K562 (cell line): ENCODE measurements around the gene ICAM1. TPM values are rescaled to one million over a fixed set of nuclear protein-coding genes. Genes with fewer than 3 reads are reported as not detected.

Experiments used
- ATAC-seq: fragments of 200-7000 bp; cut with Tn5 transposase; 3 replicates; pipeline ENCODE4 v1.9.1; 2020; ENCODE audit warnings: moderate library complexity
- BruUV-seq: library from RNA; stranded (reverse); fragments of 400-500 nt; replicated peaks from 2 replicates; lab custom pipeline; 2021; lab: Mats Ljungman, UMichigan
- CTCF ChIA-PET: fragments of 300-600 bp; formaldehyde crosslinking; extraction: SDS; loops from one replicate; lab custom pipeline; 2021; ENCODE audit warnings: low intra/inter-chr PET ratio; lab: Yijun Ruan, JAX
- POLR2A ChIA-PET: fragments of 300-600, 350-650 bp; sonication (Branson Sonifier 250); formaldehyde crosslinking; extraction: SDS; loops from one replicate; lab custom pipeline; 2021; ENCODE audit warnings: antibody characterized with exemption, inconsistent platforms; lab: Yijun Ruan, JAX
- DNase-seq, 4 experiments: peaks; one replicate each; pipeline versions ENCODE4 v3.0.0 to v3.0.0-alpha.2; 2011 to 2018; ENCODE audit warnings: low spot score in 3 of 4, mixed read lengths in 3 of 4; ENCODE audit errors: extremely low read depth in 1 of 4
- FAIRE-seq: peaks from 2 replicates; lab custom pipeline; 2011; peaks lifted over from hg19 to GRCh38; lab: Jason Lieb, UNC
- H2AFZ ChIP-seq: 2 replicates; pipeline ENCODE4 v1.6.0; 2011; ENCODE audit warnings: low read depth, low read length, control low read depth, inconsistent platforms
- H3K27ac ChIP-seq: fragments of 200-600 bp; 3 replicates; pipeline ENCODE4 v1.8.0; 2011; ENCODE audit warnings: low read depth, mild to moderate bottlenecking, control low read depth, inconsistent platforms, low read length, moderate library complexity, mixed read lengths; ENCODE audit errors: extremely low read depth
- H3K27me3 ChIP-seq, 2 experiments: fragments of 300-600 bp in 1 of 2; 2 replicates in 1 of 2; 3 replicates in 1 of 2; pipeline versions ENCODE4 v1.6.0 to v1.8.0; 2011; ENCODE audit warnings: inconsistent platforms in 2 of 2, low read length in 2 of 2, mild to moderate bottlenecking in 1 of 2, mixed read lengths in 1 of 2, moderate library complexity in 1 of 2; ENCODE audit not compliant: control insufficient read depth in 2 of 2, insufficient read depth in 2 of 2
- H3K36me3 ChIP-seq: fragments of 300-600 bp; 3 replicates; pipeline ENCODE4 v1.8.0; 2011; ENCODE audit warnings: mild to moderate bottlenecking, low read length, inconsistent platforms; ENCODE audit not compliant: control insufficient read depth, insufficient read depth
- H3K4me1 ChIP-seq, 2 experiments: fragments of 200-600 bp in 1 of 2; replicated peaks in 1 of 2; 2 replicates in 1 of 2; 3 replicates in 1 of 2; pipeline versions ENCODE4 v1.5.1 to v1.8.0; 2011; ENCODE audit warnings: inconsistent platforms in 2 of 2, low read length in 2 of 2, mild to moderate bottlenecking in 1 of 2, mixed read lengths in 1 of 2, moderate library complexity in 1 of 2; ENCODE audit not compliant: control insufficient read depth in 2 of 2, insufficient read depth in 2 of 2
- H3K4me2 ChIP-seq: 2 replicates; pipeline ENCODE4 v1.6.1; 2011; ENCODE audit warnings: low read length, control low read depth, inconsistent platforms, mixed read lengths; ENCODE audit not compliant: insufficient read depth
- H3K4me3 ChIP-seq: fragments of 200-600 bp; sonication (generic), shearing (Covaris generic); 2 replicates; pipeline ENCODE4 v1.5.1; 2016; ENCODE audit warnings: control low read depth, inconsistent platforms
- H3K79me2 ChIP-seq: fragments of 200-600 bp; 3 replicates; pipeline ENCODE4 v1.8.0; 2011; ENCODE audit warnings: low read length, inconsistent platforms; ENCODE audit not compliant: control insufficient read depth, insufficient read depth
- H3K9ac ChIP-seq, 2 experiments: 2 replicates each; pipeline versions ENCODE4 v1.6.0 to v1.6.1; 2011; ENCODE audit warnings: low read depth in 2 of 2, low read length in 2 of 2, control low read depth in 1 of 2, inconsistent platforms in 1 of 2, mild to moderate bottlenecking in 1 of 2, mixed read lengths in 1 of 2; ENCODE audit not compliant: insufficient read depth in 1 of 2
- H3K9me1 ChIP-seq: one replicate; pipeline ENCODE4 v1.6.0; 2011; ENCODE audit warnings: inconsistent platforms, mild to moderate bottlenecking, low read length, moderate library complexity; ENCODE audit not compliant: control insufficient read depth, insufficient read depth
- H3K9me3 ChIP-seq: replicated peaks from 2 replicates; pipeline ENCODE4 v1.5.1; 2011; ENCODE audit warnings: low read depth, low read length, inconsistent platforms; ENCODE audit not compliant: control insufficient read depth, insufficient read depth
- H4K20me1 ChIP-seq: replicated peaks from 2 replicates; pipeline ENCODE4 v1.6.1; 2011; ENCODE audit warnings: low read length, inconsistent platforms, mixed read lengths; ENCODE audit not compliant: control insufficient read depth, insufficient read depth
- FIP1L1 ChIP-seq: fragments of 200-400 bp; formaldehyde crosslinking; IDR thresholded peaks from 2 replicates; pipeline ENCODE4 v1.6.1; 2018; ENCODE audit warnings: mild to moderate bottlenecking, low read depth, low read length; ENCODE audit not compliant: poor library complexity, severe bottlenecking
- IFI16 ChIP-seq: fragments of 250-450 bp; sonication (Bioruptor Pico); IDR thresholded peaks from 2 replicates; pipeline ENCODE4 v2.1.2; 2022; ENCODE audit warnings: mild to moderate bottlenecking, inconsistent platforms
- MYBL2 ChIP-seq, 2 experiments: fragments of 450-650 bp in 1 of 2; sonication (generic) in 1 of 2; formaldehyde crosslinking in 1 of 2; IDR thresholded peaks; 2 replicates each; pipeline versions ENCODE4 v1.6.1 to v1.8.1; 2017 to 2022; ENCODE audit warnings: borderline replicate concordance in 1 of 2, inconsistent platforms in 1 of 2, low read depth in 1 of 2, mild to moderate bottlenecking in 1 of 2, missing genetic modification reagents in 1 of 2, moderate library complexity in 1 of 2
- NR2C1 ChIP-seq, 2 experiments: fragments of 450-650 bp; IDR thresholded peaks; 2 replicates each; pipeline ENCODE4 v1.6.1; 2017; ENCODE audit warnings: mild to moderate bottlenecking in 2 of 2, antibody characterized with exemption in 1 of 2, inconsistent platforms in 1 of 2, missing compliant biosample characterization in 1 of 2, missing genetic modification characterization in 1 of 2
- PRPF4 ChIP-seq: fragments of 200-400 bp; formaldehyde crosslinking; IDR thresholded peaks from one replicate; pipeline ENCODE4 v1.6.1; 2017; ENCODE audit warnings: low read length, low read depth, mild to moderate bottlenecking; ENCODE audit not compliant: insufficient read depth, poor library complexity, severe bottlenecking
- SMAD4 ChIP-seq: fragments of 250-450 bp; sonication (Bioruptor Pico); conservative IDR thresholded peaks from 2 replicates; pipeline ENCODE4 v1.8.0; 2021; ENCODE audit warnings: inconsistent platforms, mild to moderate bottlenecking, moderate library complexity
- SMARCC2 ChIP-seq: fragments of 450-650 bp; IDR thresholded peaks from 2 replicates; pipeline ENCODE4 v1.6.1; 2017; ENCODE audit warnings: antibody characterized with exemption, moderate library complexity, mild to moderate bottlenecking, low read depth
- TCFL5 ChIP-seq: fragments of 250-450 bp; sonication (Bioruptor Pico); conservative IDR thresholded peaks from 2 replicates; pipeline ENCODE4 v1.6.1; 2021; ENCODE audit warnings: mild to moderate bottlenecking, moderate library complexity, matching md5 sums
- YBX1 ChIP-seq: fragments of 450-650 bp; IDR thresholded peaks from 2 replicates; pipeline ENCODE4 v1.7.1; 2016; ENCODE audit warnings: mild to moderate bottlenecking
- ZBTB17 ChIP-seq: fragments of 450-650 bp; formaldehyde crosslinking; IDR thresholded peaks from 2 replicates; pipeline ENCODE4 v1.4.0; 2020; ENCODE audit warnings: mild to moderate bottlenecking
- WGBS: fragments of 100-300 bp; shearing (Covaris generic); methylation state at CpG from one replicate; pipeline ENCODE4 v1.1.6; 2016; ENCODE audit warnings: low coverage, mixed read lengths; ENCODE audit not compliant: insufficient coverage; ENCODE audit errors: missing lambda C conversion rate; 5-methylcytosine and 5-hydroxymethylcytosine counted together
- in situ Hi-C: fragments of 300-500 bp; cut with MboI; formaldehyde crosslinking; loops from 4 replicates; pipeline ENCODE4 v1.15.0; 2018; ENCODE audit warnings: inconsistent platforms, mixed read lengths
- intact Hi-C: fragments of 100-400 bp; cut with micrococcal nuclease; formaldehyde crosslinking; loops from 2 replicates; pipeline ENCODE4 v1.14.2; 2022
- polyA plus RNA-seq, 8 experiments: library from polyadenylated mRNA; depleted of rRNA in 4 of 8; stranded (reverse) in 5 of 8; unstranded in 3 of 8; fragments of >200 nt; fragmentation: Nextera tagmentation in 2 of 8; fragmentation: Illumina TruSeq in 1 of 8; extraction: Ambion mirVana in 2 of 8; extraction: Trizol in 1 of 8; gene quantifications; 2 replicates each; pipeline versions ENCODE4 v1.2.1 to v1.2.3, GENCODE V29; 2011 to 2014; ENCODE audit warnings: inconsistent platforms in 1 of 8, missing spikeins in 1 of 8
- total RNA-seq, 7 experiments: library from RNA; depleted of rRNA in 6 of 7; stranded (reverse); fragments of >200 nt in 6 of 7; fragmentation: Illumina TruSeq in 2 of 7; extraction: Trizol in 2 of 7; gene quantifications; 2 replicates each; pipeline versions ENCODE4 v1.2.1 to v1.2.3, GENCODE V29; 2011 to 2021; ENCODE audit warnings: low replicate concordance in 1 of 7
- TF ChIP-seq, protein P1 (sequence below): sonication (generic); IDR thresholded peaks from 2 replicates; pipeline ENCODE4 v1.6.1; 2016
- TF ChIP-seq, protein P2 (sequence below): sonication (generic); formaldehyde crosslinking; IDR thresholded peaks from 2 replicates; pipeline ENCODE4 v1.4.0; 2020; ENCODE audit warnings: mild to moderate bottlenecking, missing genetic modification reagents
- TF ChIP-seq, protein P3 (sequence below): fragments of 450-650 bp; formaldehyde crosslinking; IDR thresholded peaks from 2 replicates; pipeline ENCODE4 v1.4.0; 2020; ENCODE audit warnings: mild to moderate bottlenecking
- TF ChIP-seq, protein P4 (sequence below): sonication (generic); formaldehyde crosslinking; IDR thresholded peaks from 2 replicates; pipeline ENCODE4 v1.9.0; 2022; ENCODE audit warnings: mild to moderate bottlenecking, missing genetic modification reagents

The ICAM1 gene
- total and polyA plus RNA-seq, 9 of the 15 experiments (the other 6 are each of a cell fraction or from before 2014, with no cell fraction given): 2.3 to 24.4 (median 13.4) TPM

DNA sequence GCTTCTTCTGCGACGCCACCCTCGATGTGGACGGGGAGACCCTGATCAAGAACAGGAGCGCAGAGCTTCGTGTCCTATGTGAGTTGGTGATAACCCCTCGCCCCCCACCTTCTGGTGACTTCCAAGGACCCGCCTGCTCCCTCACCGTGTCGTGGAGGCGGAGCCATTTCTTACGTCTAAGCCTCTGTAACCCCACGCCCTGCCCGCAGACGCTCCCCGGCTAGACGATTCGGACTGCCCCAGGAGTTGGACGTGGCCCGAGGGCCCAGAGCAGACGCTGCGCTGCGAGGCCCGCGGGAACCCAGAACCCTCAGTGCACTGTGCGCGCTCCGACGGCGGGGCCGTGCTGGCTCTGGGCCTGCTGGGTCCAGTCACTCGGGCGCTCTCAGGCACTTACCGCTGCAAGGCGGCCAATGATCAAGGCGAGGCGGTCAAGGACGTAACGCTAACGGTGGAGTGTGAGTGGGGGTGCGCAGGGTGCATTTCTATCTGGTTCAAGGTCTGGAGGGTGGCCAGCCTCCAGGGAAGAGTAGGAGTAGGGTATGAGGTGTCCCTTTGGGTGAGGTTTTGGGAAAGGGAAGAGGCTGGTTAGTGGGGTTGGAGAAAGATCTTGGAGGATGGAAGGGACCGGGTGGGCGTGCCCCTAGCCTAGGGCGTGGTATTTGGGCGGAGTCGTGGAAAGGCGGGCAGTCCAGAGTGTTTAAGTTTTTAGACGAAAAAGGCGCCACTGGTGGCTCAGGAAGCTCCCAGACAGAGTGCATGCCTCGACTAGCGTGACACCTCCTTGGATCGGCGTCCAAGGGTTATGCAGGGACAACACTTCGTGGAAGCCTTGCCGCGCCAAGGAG lies 22.1 kb downstream of the ICAM1 start:
- Histone ChIP-seq H3K27ac (peak overlapping the region; percentile 74), H3K4me3 (peak overlapping the region; percentile 79), H4K20me1 (no peaks in the 10 kb centered on the region; the same call in 1 of the 2 replicates), H3K27me3 (no peaks in the 10 kb centered on the region), H3K4me1 (peaks cover 12 to 81% of the 10 kb centered on the region in 2 experiments; a peak in 4 of 5 replicates), H3K9me1 (no peaks in the 10 kb centered on the region), H3K4me2 (peak overlapping the region; percentile 93), H3K9ac (peak overlapping the region; percentile 62 to 90), H3K9me3 (peaks cover 2% of the 10 kb centered on the region; the same call in 1 of the 2 replicates), H2AFZ (peak overlapping the region; percentile 35), H3K36me3 (peaks cover 40% of the 10 kb centered on the region; the same call in 2 of the 3 replicates), H3K79me2 (peaks cover 74% of the 10 kb centered on the region)
- no TSS peak for BruUV-seq
- FAIRE-seq (peak; percentile 62), ATAC-seq (peak; percentile 6), DNase-seq (peak in 3 of 4 experiments; percentile 38 to 77 (median 40))
- ChIA-PET CTCF (no interaction called here), POLR2A (interaction anchor here (0.6 to 1.1 kb wide), 6 partner anchors 9 to 301 kb away, joined by 3 to 5 read pairs (median 3); partner anchors contain the start of gene ICAM1)
- 18% methylated on average over 54 of the region's 56 CpGs for WGBS
- intact Hi-C loops (no loop called here), in situ Hi-C loops (no loop called here)
- TF ChIP-seq IFI16 (CRISPR knock-in tag) (no peak), MYBL2 (IDR thresholded peaks at IDR 0.05; ENCODE audit: low read depth) (no peak), MYBL2 (CRISPR knock-in tag; IDR thresholded peaks at IDR 0.05; ENCODE audit: borderline replicate concordance) (no peak), ZBTB17 (CRISPR knock-in tag) (no peak), TCFL5 (CRISPR knock-in tag) (no peak), NR2C1 (IDR thresholded peaks at IDR 0.05) (no peak), NR2C1 (tag; IDR thresholded peaks at IDR 0.05) (no peak), SMAD4 (CRISPR knock-in tag) (peak; percentile 15; the same call in 1 of the 2 replicates), YBX1 (no peak), SMARCC2 (no peak), FIP1L1 (no peak), PRPF4 (no peak)
- TF ChIP-seq, protein P1, sequence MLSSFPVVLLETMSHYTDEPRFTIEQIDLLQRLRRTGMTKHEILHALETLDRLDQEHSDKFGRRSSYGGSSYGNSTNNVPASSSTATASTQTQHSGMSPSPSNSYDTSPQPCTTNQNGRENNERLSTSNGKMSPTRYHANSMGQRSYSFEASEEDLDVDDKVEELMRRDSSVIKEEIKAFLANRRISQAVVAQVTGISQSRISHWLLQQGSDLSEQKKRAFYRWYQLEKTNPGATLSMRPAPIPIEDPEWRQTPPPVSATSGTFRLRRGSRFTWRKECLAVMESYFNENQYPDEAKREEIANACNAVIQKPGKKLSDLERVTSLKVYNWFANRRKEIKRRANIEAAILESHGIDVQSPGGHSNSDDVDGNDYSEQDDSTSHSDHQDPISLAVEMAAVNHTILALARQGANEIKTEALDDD: no peak
- TF ChIP-seq, protein P2, sequence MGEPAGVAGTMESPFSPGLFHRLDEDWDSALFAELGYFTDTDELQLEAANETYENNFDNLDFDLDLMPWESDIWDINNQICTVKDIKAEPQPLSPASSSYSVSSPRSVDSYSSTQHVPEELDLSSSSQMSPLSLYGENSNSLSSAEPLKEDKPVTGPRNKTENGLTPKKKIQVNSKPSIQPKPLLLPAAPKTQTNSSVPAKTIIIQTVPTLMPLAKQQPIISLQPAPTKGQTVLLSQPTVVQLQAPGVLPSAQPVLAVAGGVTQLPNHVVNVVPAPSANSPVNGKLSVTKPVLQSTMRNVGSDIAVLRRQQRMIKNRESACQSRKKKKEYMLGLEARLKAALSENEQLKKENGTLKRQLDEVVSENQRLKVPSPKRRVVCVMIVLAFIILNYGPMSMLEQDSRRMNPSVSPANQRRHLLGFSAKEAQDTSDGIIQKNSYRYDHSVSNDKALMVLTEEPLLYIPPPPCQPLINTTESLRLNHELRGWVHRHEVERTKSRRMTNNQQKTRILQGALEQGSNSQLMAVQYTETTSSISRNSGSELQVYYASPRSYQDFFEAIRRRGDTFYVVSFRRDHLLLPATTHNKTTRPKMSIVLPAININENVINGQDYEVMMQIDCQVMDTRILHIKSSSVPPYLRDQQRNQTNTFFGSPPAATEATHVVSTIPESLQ (CRISPR knock-in tag): peak; percentile 68; the same call in 1 of the 2 replicates
- TF ChIP-seq, protein P3, sequence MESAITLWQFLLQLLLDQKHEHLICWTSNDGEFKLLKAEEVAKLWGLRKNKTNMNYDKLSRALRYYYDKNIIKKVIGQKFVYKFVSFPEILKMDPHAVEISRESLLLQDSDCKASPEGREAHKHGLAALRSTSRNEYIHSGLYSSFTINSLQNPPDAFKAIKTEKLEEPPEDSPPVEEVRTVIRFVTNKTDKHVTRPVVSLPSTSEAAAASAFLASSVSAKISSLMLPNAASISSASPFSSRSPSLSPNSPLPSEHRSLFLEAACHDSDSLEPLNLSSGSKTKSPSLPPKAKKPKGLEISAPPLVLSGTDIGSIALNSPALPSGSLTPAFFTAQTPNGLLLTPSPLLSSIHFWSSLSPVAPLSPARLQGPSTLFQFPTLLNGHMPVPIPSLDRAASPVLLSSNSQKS (CRISPR knock-in tag): no peak
- TF ChIP-seq, protein P4, sequence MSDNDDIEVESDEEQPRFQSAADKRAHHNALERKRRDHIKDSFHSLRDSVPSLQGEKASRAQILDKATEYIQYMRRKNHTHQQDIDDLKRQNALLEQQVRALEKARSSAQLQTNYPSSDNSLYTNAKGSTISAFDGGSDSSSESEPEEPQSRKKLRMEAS (CRISPR knock-in tag): peak; percentile 46
